ENCODE results near the gene LDLRAD4.

- TF ChIP-seq CTCF (IDR thresholded peaks at IDR 0.05; ENCODE audit: borderline replicate concordance, extremely low read depth, low read length, poor library complexity, severe bottlenecking) (no peak), EZH2 (IDR thresholded peaks at IDR 0.05; ENCODE audit: borderline replicate concordance, low read depth, low read length, severe bottlenecking) (no peak)
These were observed 368.9 kb downstream of the LDLRAD4 start for GRCh38 chr18:13587477-13587876.

Measured in DND-41 (cell line).